H9 (cell line): Measurements from ENCODE around the gene TARS2. TPM values are rescaled to one million over a fixed set of nuclear protein-coding genes. Genes with fewer than 3 reads are reported as not detected.

Source experiments
- DNase-seq: peaks from one replicate; pipeline ENCODE4 v3.0.0-alpha.2; 2017
- H2AFZ ChIP-seq: one replicate; pipeline ENCODE4 v1.6.1; 2013; ENCODE audit warnings: mild to moderate bottlenecking, low read length, control low read depth, moderate library complexity
- H2AK5ac ChIP-seq: 2 replicates; pipeline ENCODE4 v1.6.1; 2013; ENCODE audit warnings: low read length, control low read depth, mixed read lengths; ENCODE audit not compliant: insufficient read length
- H2BK120ac ChIP-seq: one replicate; pipeline ENCODE4 v1.6.1; 2013; ENCODE audit warnings: low read depth, mild to moderate bottlenecking, low read length, control low read depth, inconsistent platforms; ENCODE audit not compliant: poor library complexity, severe bottlenecking
- H2BK12ac ChIP-seq: 2 replicates; pipeline ENCODE4 v1.6.1; 2013; ENCODE audit warnings: low read length, control low read depth, mixed read lengths, low read depth; ENCODE audit not compliant: insufficient read length
- H2BK15ac ChIP-seq: 2 replicates; pipeline ENCODE4 v1.6.1; 2013; ENCODE audit warnings: low read depth, low read length, control low read depth
- H2BK20ac ChIP-seq: one replicate; pipeline ENCODE4 v1.6.1; 2013; ENCODE audit warnings: low read depth, mild to moderate bottlenecking, low read length, control low read depth, inconsistent platforms; ENCODE audit not compliant: poor library complexity, severe bottlenecking
- H2BK5ac ChIP-seq: 2 replicates; pipeline ENCODE4 v1.6.1; 2013; ENCODE audit warnings: low read length, control low read depth, mixed read lengths; ENCODE audit not compliant: insufficient read length
- H3K14ac ChIP-seq: 2 replicates; pipeline ENCODE4 v1.6.1; 2013; ENCODE audit warnings: low read length, control low read depth; ENCODE audit not compliant: insufficient read depth
- H3K18ac ChIP-seq: 2 replicates; pipeline ENCODE4 v1.6.1; 2013; ENCODE audit warnings: low read depth, mild to moderate bottlenecking, mixed read lengths, low read length, control low read depth; ENCODE audit not compliant: insufficient read length
- H3K23ac ChIP-seq: 2 replicates; pipeline ENCODE4 v1.6.1; 2013; ENCODE audit warnings: low read length, control low read depth, mixed read lengths, low read depth; ENCODE audit not compliant: insufficient read length
- H3K23me2 ChIP-seq: 2 replicates; pipeline ENCODE4 v1.6.1; 2013; ENCODE audit warnings: low read depth, mild to moderate bottlenecking, mixed read lengths, low read length, control low read depth; ENCODE audit not compliant: insufficient read length, poor library complexity, severe bottlenecking
- H3K27ac ChIP-seq: 2 replicates; pipeline ENCODE4 v1.5.1; 2013; ENCODE audit warnings: low read length, control low read depth, mixed read lengths, low read depth; ENCODE audit not compliant: insufficient read length
- H3K27me3 ChIP-seq: 2 replicates; pipeline ENCODE4 v1.6.1; 2013; ENCODE audit warnings: low read length, control low read depth, inconsistent platforms; ENCODE audit not compliant: insufficient read depth
- H3K4ac ChIP-seq: 2 replicates; pipeline ENCODE4 v1.6.1; 2013; ENCODE audit warnings: low read depth, mild to moderate bottlenecking, control low read depth, inconsistent platforms, low read length, moderate library complexity
- H3K4me1 ChIP-seq: 2 replicates; pipeline ENCODE4 v1.6.1; 2013; ENCODE audit warnings: low read length, control low read depth, inconsistent platforms; ENCODE audit not compliant: insufficient read depth
- H3K4me2 ChIP-seq: 2 replicates; pipeline ENCODE4 v1.6.1; 2013; ENCODE audit warnings: low read length, control low read depth, mixed read lengths; ENCODE audit not compliant: insufficient read length, insufficient read depth
- H3K56ac ChIP-seq: 2 replicates; pipeline ENCODE4 v1.6.1; 2013; ENCODE audit warnings: low read depth, mild to moderate bottlenecking, mixed read lengths, low read length, control low read depth; ENCODE audit not compliant: insufficient read length
- H3K79me1 ChIP-seq: 2 replicates; pipeline ENCODE4 v1.6.1; 2013; ENCODE audit warnings: low read depth, mild to moderate bottlenecking, moderate library complexity, low read length, control low read depth, inconsistent platforms; ENCODE audit not compliant: insufficient read depth, poor library complexity, severe bottlenecking
- H3K79me2 ChIP-seq: 2 replicates; pipeline ENCODE4 v1.6.1; 2013; ENCODE audit warnings: low read length, control low read depth, inconsistent platforms; ENCODE audit not compliant: insufficient read depth
- H3K9ac ChIP-seq: 2 replicates; pipeline ENCODE4 v1.6.1; 2013; ENCODE audit warnings: low read length, control low read depth, mixed read lengths; ENCODE audit not compliant: insufficient read length; ENCODE audit errors: extremely low read depth
- H3K9me3 ChIP-seq: one replicate; pipeline ENCODE4 v1.6.1; 2013; ENCODE audit warnings: low read depth, low read length, inconsistent platforms; ENCODE audit not compliant: control insufficient read depth
- H3T11ph ChIP-seq: one replicate; pipeline ENCODE4 v1.6.1; 2013; ENCODE audit warnings: mild to moderate bottlenecking, low read length, control low read depth, inconsistent platforms
- H4K20me1 ChIP-seq: one replicate; pipeline ENCODE4 v1.6.1; 2013; ENCODE audit not compliant: control insufficient read depth, insufficient read length, insufficient read depth
- H4K5ac ChIP-seq: 2 replicates; pipeline ENCODE4 v1.6.1; 2013; ENCODE audit warnings: low read depth, mild to moderate bottlenecking, mixed read lengths, low read length, control low read depth; ENCODE audit not compliant: insufficient read length
- H4K8ac ChIP-seq: replicated peaks from 2 replicates; pipeline ENCODE4 v1.6.1; 2013; ENCODE audit warnings: low read length, control low read depth, mixed read lengths, low read depth; ENCODE audit not compliant: insufficient read length
- H4K91ac ChIP-seq: 2 replicates; pipeline ENCODE4 v1.6.1; 2013; ENCODE audit warnings: low read depth, mild to moderate bottlenecking, moderate library complexity, mixed read lengths, low read length, control low read depth; ENCODE audit not compliant: insufficient read length
- H3K27ac Mint-ChIP-seq, 3 experiments: 2 replicates in 2 of 3; 3 replicates in 1 of 3; pipeline ENCODE4 v1.8.0; 2020 to 2021; ENCODE audit warnings: mixed read lengths in 3 of 3, mild to moderate bottlenecking in 1 of 3, moderate library complexity in 1 of 3
- H3K27me3 Mint-ChIP-seq: 2 replicates; pipeline ENCODE4 v1.8.0; 2021; ENCODE audit warnings: low read depth, mild to moderate bottlenecking, moderate library complexity, mixed read lengths
- H3K36me3 Mint-ChIP-seq, 3 experiments: 2 replicates in 2 of 3; 3 replicates in 1 of 3; pipeline ENCODE4 v1.8.0; 2020 to 2021; ENCODE audit warnings: low read depth in 3 of 3, mixed read lengths in 3 of 3; ENCODE audit not compliant: insufficient read depth in 1 of 3
- H3K4me1 Mint-ChIP-seq, 2 experiments: 2 replicates each; pipeline ENCODE4 v1.8.0; 2020; ENCODE audit warnings: mixed read lengths in 2 of 2
- H3K4me3 Mint-ChIP-seq, 2 experiments: 2 replicates in 1 of 2; 3 replicates in 1 of 2; pipeline ENCODE4 v1.8.0; 2020 to 2021; ENCODE audit warnings: mild to moderate bottlenecking in 2 of 2, mixed read lengths in 2 of 2, moderate library complexity in 1 of 2
- H3K9me3 Mint-ChIP-seq, 2 experiments: 2 replicates in 1 of 2; 3 replicates in 1 of 2; pipeline ENCODE4 v1.8.0; 2020; ENCODE audit warnings: mild to moderate bottlenecking in 2 of 2, mixed read lengths in 2 of 2, moderate library complexity in 1 of 2
- CTCF ChIP-seq: fragments of 200-600 bp; sonication (generic); conservative IDR thresholded peaks from 3 replicates; pipeline ENCODE4 v1.8.0; 2021; ENCODE audit warnings: antibody characterized with exemption, mild to moderate bottlenecking
- WGBS: extraction: QIAGEN DNeasy Blood & Tissue Kit; methylation state at CpG from one replicate; pipeline ENCODE4 v1.1.7; 2013; ENCODE audit warnings: missing lambda C conversion rate, low lambda C conversion rate, mixed read lengths; ENCODE audit not compliant: insufficient read length; ENCODE audit errors: extremely low coverage; 5-methylcytosine and 5-hydroxymethylcytosine counted together
- total RNA-seq: library from RNA; stranded (reverse); gene quantifications from 2 replicates; pipeline ENCODE4 v1.2.1, GENCODE V29; 2021

The TARS2 gene
- total RNA-seq, 1 experiment from 2014 or later: 36.5 TPM

- TF ChIP-seq CTCF: peak; percentile 78
- Histone ChIP-seq H3K4me2 (no peak overlapping the region), H3K79me2 (no peaks in the 10 kb centered on the region), H3K79me1 (no peaks in the 10 kb centered on the region), H3K4ac (no peak overlapping the region), H4K8ac (no peak overlapping the region), H3K9ac (no peak overlapping the region), H3K18ac (no peak overlapping the region), H2BK15ac (no peak overlapping the region), H3K23me2 (no peaks in the 10 kb centered on the region), H4K20me1 (no peaks in the 10 kb centered on the region), H3K14ac (no peak overlapping the region), H3K23ac (no peak overlapping the region), H3K27me3 (no peaks in the 10 kb centered on the region), H3K56ac (no peak overlapping the region), H2BK20ac (no peak overlapping the region), H2BK5ac (no peak overlapping the region), H2AK5ac (no peak overlapping the region), H2AFZ (no peak overlapping the region), H3K27ac (no peak overlapping the region), H3T11ph (no peak overlapping the region), H2BK120ac (no peak overlapping the region), H2BK12ac (no peak overlapping the region), H3K9me3 (no peaks in the 10 kb centered on the region), H4K5ac (no peak overlapping the region), H4K91ac (no peak overlapping the region), H3K4me1 (no peaks in the 10 kb centered on the region)
- Mint-ChIP-seq H3K36me3 (peaks cover 17 to 50% (median 39%) of the 10 kb centered on the region in 3 experiments), H3K27me3 (no peaks in the 10 kb centered on the region), H3K27ac (no peak overlapping the region), H3K4me3 (no peak overlapping the region), H3K4me1 (no peaks in the 10 kb centered on the region), H3K9me3 (no peaks in the 10 kb centered on the region)
- WGBS: no CpG with 5 or more reads among the region's 4 CpGs
- DNase-seq: peak; percentile 67
Observed at GRCh38 chr1:150464422-150464826, 22.8 kb upstream of the TARS2 start.
